HG02759 (cell line): ENCODE results near the gene VWA8.
"Not testable (repeated sequence)": the region's sequence is repeated elsewhere in the genome, so short reads cannot be mapped to it uniquely, and the experiment has no call there.

Experiments
- ATAC-seq: cut with Tn5 transposase; IDR thresholded peaks from one replicate; pipeline ENCODE4 v1.9.1; 2021; ENCODE audit warnings: mild to moderate bottlenecking, moderate library complexity; ENCODE audit not compliant: unreplicated experiment

Gene VWA8

GRCh38 chr13:41969072-41969471 lies 8.2 kb upstream of the VWA8 start:
- ATAC-seq: no peak

- no peak for ATAC-seq
Measured at GRCh38 chr13:41966671-41967070, 5.8 kb upstream of the VWA8 start.

GRCh38 chr13:41962994-41963393 lies 2.1 kb upstream of the VWA8 start:
- no peak for ATAC-seq

GRCh38 chr13:41961466-41961760 lies 504 bp upstream of the VWA8 start:
- no peak for ATAC-seq

- ATAC-seq: peak; percentile 5
Measured at GRCh38 chr13:41960211-41960636, 685 bp downstream of the VWA8 start.

- ATAC-seq: no peak
Measured at GRCh38 chr13:41956272-41956671, 4.6 kb downstream of the VWA8 start.

GRCh38 chr13:41955605-41956004 lies 5.3 kb downstream of the VWA8 start:
- no peak for ATAC-seq

- no peak for ATAC-seq
Measured at GRCh38 chr13:41954226-41954625, 6.7 kb downstream of the VWA8 start.

- ATAC-seq: no peak
Measured at GRCh38 chr13:41952749-41953148, 8.2 kb downstream of the VWA8 start.

GRCh38 chr13:41949104-41949503 lies 11.8 kb downstream of the VWA8 start:
- not testable (repeated sequence) for ATAC-seq

- no peak for ATAC-seq
Measured at GRCh38 chr13:41945926-41946325, 15.0 kb downstream of the VWA8 start.

GRCh38 chr13:41944635-41945397 lies 16.1 kb downstream of the VWA8 start:
- ATAC-seq: no peak

- no peak for ATAC-seq
Measured at GRCh38 chr13:41944229-41944628, 16.7 kb downstream of the VWA8 start.

- ATAC-seq: peak; percentile 54
Measured at GRCh38 chr13:41942462-41943094, 18.3 kb downstream of the VWA8 start.

- no peak for ATAC-seq
Measured at GRCh38 chr13:41941174-41941573, 19.7 kb downstream of the VWA8 start.

GRCh38 chr13:41939398-41939797 lies 21.5 kb downstream of the VWA8 start:
- ATAC-seq: no peak

- ATAC-seq: no peak
Measured at GRCh38 chr13:41938918-41939317, 22.0 kb downstream of the VWA8 start.

- no peak for ATAC-seq
Measured at GRCh38 chr13:41937388-41937787, 23.5 kb downstream of the VWA8 start.

- ATAC-seq: no peak
Measured at GRCh38 chr13:41935501-41935900, 25.4 kb downstream of the VWA8 start.

GRCh38 chr13:41934994-41935393 lies 25.9 kb downstream of the VWA8 start:
- no peak for ATAC-seq

- ATAC-seq: no peak
Measured at GRCh38 chr13:41934120-41934519, 26.8 kb downstream of the VWA8 start.

- no peak for ATAC-seq
Measured at GRCh38 chr13:41931337-41931736, 29.6 kb downstream of the VWA8 start.

- no peak for ATAC-seq
Measured at GRCh38 chr13:41930154-41930553, 30.8 kb downstream of the VWA8 start.
